Measurements from ENCODE around the gene MCL1. TPM values are rescaled to one million over a fixed set of nuclear protein-coding genes. Genes with fewer than 3 reads are reported as not detected.

MCL1 gene
- total RNA-seq, 1 experiment from 2014 or later, result 163 TPM

GRCh38 chr1:150554086-150554452 is 25.3 kb downstream of the MCL1 start:
- Histone ChIP-seq H3K27ac (ENCODE audit: low read depth, low read length, poor library complexity, severe bottlenecking) (no peak overlapping the region), H3K27me3 (replicated peaks; ENCODE audit: insufficient read depth, low read depth, low read length, poor library complexity) (no peaks in the 10 kb centered on the region), H3K9me3 (ENCODE audit: low read depth, low read length, poor library complexity, severe bottlenecking) (no peaks in the 10 kb centered on the region), H3K36me3 (ENCODE audit: insufficient read depth, low read length, poor library complexity, severe bottlenecking) (no peaks in the 10 kb centered on the region), H3K4me1 (ENCODE audit: insufficient read depth, low read length, poor library complexity, severe bottlenecking) (peaks cover 10% of the 10 kb centered on the region), H3K4me3 (ENCODE audit: low read depth, low read length, poor library complexity, severe bottlenecking) (no peak overlapping the region)
- intact Hi-C loops (cut with micrococcal nuclease; ENCODE audit: unreplicated experiment), result no loop called here
- POLR2A ChIA-PET (ENCODE audit: low non-redundant PET), result interaction anchor here (0.6 kb wide), 1 partner anchor 25 kb away, joined by 3 read pairs; the partner anchor contains the start of gene MCL1
- BruUV-seq (replicated peaks), result no TSS peak
- CTCF ChIA-PET, result no interaction called here
- no peak for DNase-seq (ENCODE audit: low spot score)
- TF ChIP-seq, protein P1, sequence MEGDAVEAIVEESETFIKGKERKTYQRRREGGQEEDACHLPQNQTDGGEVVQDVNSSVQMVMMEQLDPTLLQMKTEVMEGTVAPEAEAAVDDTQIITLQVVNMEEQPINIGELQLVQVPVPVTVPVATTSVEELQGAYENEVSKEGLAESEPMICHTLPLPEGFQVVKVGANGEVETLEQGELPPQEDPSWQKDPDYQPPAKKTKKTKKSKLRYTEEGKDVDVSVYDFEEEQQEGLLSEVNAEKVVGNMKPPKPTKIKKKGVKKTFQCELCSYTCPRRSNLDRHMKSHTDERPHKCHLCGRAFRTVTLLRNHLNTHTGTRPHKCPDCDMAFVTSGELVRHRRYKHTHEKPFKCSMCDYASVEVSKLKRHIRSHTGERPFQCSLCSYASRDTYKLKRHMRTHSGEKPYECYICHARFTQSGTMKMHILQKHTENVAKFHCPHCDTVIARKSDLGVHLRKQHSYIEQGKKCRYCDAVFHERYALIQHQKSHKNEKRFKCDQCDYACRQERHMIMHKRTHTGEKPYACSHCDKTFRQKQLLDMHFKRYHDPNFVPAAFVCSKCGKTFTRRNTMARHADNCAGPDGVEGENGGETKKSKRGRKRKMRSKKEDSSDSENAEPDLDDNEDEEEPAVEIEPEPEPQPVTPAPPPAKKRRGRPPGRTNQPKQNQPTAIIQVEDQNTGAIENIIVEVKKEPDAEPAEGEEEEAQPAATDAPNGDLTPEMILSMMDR (conservative IDR thresholded peaks at IDR 0.05; ENCODE audit: low read depth, low read length), result no peak
- no peak for TF ChIP-seq EZH2 (IDR thresholded peaks at IDR 0.05; ENCODE audit: borderline replicate concordance, low read depth, low read length, poor library complexity, severe bottlenecking)

DNA sequence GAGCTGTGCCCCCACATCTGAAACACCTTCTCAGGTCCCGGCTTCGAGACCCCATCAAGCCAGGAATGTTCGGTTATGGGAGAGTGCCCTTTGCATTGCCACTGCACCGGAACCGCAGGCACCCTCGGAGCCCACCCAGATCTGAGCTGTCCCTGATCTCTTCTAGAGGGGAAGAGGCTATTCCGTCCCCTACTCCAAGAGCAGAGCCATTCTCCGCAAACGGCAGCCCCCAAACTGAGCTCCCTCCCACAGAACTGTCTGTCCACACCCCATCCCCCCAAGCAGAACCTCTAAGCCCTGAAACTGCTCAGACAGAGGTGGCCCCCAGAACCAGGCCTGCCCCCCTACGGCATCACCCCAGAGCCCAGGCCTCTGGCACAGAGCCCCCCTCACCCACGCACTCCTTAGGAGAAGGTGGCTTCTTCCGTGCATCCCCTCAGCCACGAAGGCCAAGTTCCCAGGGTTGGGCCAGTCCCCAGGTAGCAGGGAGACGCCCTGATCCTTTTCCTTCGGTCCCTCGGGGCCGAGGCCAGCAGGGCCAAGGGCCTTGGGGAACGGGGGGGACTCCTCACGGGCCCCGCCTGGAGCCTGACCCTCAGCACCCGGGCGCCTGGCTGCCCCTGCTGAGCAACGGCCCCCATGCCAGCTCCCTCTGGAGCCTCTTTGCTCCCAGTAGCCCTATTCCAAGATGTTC is 25.9 kb downstream of the MCL1 start:
- no peak overlapping the region for H3K27ac ChIP-seq (ENCODE audit: low read depth, low read length, poor library complexity, severe bottlenecking)
- no peaks in the 10 kb centered on the region for H3K27me3 ChIP-seq (replicated peaks; ENCODE audit: insufficient read depth, low read depth, low read length, poor library complexity)
- intact Hi-C loops (cut with micrococcal nuclease; ENCODE audit: unreplicated experiment), result no loop called here
- TF ChIP-seq, protein P1 (conservative IDR thresholded peaks at IDR 0.05; ENCODE audit: low read depth, low read length), result no peak
- TF ChIP-seq EZH2 (IDR thresholded peaks at IDR 0.05; ENCODE audit: borderline replicate concordance, low read depth, low read length, poor library complexity, severe bottlenecking), result no peak
- no TSS peak for BruUV-seq (replicated peaks)
- ChIA-PET POLR2A (ENCODE audit: low non-redundant PET) (no interaction called here), CTCF (no interaction called here)
- no peak for DNase-seq (ENCODE audit: low spot score)
- H3K36me3 ChIP-seq (ENCODE audit: insufficient read depth, low read length, poor library complexity, severe bottlenecking), result no peaks in the 10 kb centered on the region
- no peak overlapping the region for H3K4me3 ChIP-seq (ENCODE audit: low read depth, low read length, poor library complexity, severe bottlenecking)
- H3K4me1 ChIP-seq (ENCODE audit: insufficient read depth, low read length, poor library complexity, severe bottlenecking), result peaks cover 10% of the 10 kb centered on the region
- no peaks in the 10 kb centered on the region for H3K9me3 ChIP-seq (ENCODE audit: low read depth, low read length, poor library complexity, severe bottlenecking)

DNA sequence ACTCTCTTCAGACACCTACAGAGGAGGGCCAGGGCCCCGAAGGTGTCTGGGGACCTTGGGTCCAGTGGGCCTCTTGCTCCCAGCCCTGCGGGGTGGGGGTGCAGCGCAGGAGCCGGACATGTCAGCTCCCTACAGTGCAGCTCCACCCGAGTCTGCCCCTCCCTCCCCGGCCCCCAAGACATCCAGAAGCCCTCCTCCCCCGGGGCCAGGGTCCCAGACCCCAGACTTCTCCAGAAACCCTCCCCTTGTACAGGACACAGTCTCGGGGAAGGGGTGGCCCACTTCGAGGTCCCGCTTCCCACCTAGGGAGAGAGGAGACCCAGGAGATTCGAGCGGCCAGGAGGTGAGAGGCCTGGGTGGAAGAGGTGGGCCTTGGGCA is 26.5 kb downstream of the MCL1 start:
- POLR2A ChIA-PET (ENCODE audit: low non-redundant PET), result no interaction called here

More for the DNA sequence above, 26.5 kb downstream of the MCL1 start:
- no peak for DNase-seq (ENCODE audit: low spot score)
- H3K27ac ChIP-seq (ENCODE audit: low read depth, low read length, poor library complexity, severe bottlenecking), result no peak overlapping the region
- no peaks in the 10 kb centered on the region for H3K27me3 ChIP-seq (replicated peaks; ENCODE audit: insufficient read depth, low read depth, low read length, poor library complexity)
- no peak overlapping the region for H3K4me3 ChIP-seq (ENCODE audit: low read depth, low read length, poor library complexity, severe bottlenecking)
- CTCF ChIA-PET, result no interaction called here
- TF ChIP-seq, protein P1 (conservative IDR thresholded peaks at IDR 0.05; ENCODE audit: low read depth, low read length), result no peak
- TF ChIP-seq EZH2 (IDR thresholded peaks at IDR 0.05; ENCODE audit: borderline replicate concordance, low read depth, low read length, poor library complexity, severe bottlenecking), result no peak
- no peaks in the 10 kb centered on the region for H3K36me3 ChIP-seq (ENCODE audit: insufficient read depth, low read length, poor library complexity, severe bottlenecking)
- intact Hi-C loops (cut with micrococcal nuclease; ENCODE audit: unreplicated experiment), result no loop called here
- peaks cover 10% of the 10 kb centered on the region for H3K4me1 ChIP-seq (ENCODE audit: insufficient read depth, low read length, poor library complexity, severe bottlenecking)
- BruUV-seq (replicated peaks), result no TSS peak
- H3K9me3 ChIP-seq (ENCODE audit: low read depth, low read length, poor library complexity, severe bottlenecking), result no peaks in the 10 kb centered on the region

All from A673 (cell line).